ENCODE data around the gene ASB18. TPM values are rescaled to one million over a fixed set of nuclear protein-coding genes. Genes with fewer than 3 reads are reported as not detected.

ASB18 gene
- total and polyA plus RNA-seq, 10 of the 15 experiments (the other 5 are each of a cell fraction or from before 2014, with no cell fraction given) = not detected

GRCh38 chr2:236257575-236257974 lies 6.6 kb downstream of the ASB18 start (continued):
- TF ChIP-seq, protein P1, sequence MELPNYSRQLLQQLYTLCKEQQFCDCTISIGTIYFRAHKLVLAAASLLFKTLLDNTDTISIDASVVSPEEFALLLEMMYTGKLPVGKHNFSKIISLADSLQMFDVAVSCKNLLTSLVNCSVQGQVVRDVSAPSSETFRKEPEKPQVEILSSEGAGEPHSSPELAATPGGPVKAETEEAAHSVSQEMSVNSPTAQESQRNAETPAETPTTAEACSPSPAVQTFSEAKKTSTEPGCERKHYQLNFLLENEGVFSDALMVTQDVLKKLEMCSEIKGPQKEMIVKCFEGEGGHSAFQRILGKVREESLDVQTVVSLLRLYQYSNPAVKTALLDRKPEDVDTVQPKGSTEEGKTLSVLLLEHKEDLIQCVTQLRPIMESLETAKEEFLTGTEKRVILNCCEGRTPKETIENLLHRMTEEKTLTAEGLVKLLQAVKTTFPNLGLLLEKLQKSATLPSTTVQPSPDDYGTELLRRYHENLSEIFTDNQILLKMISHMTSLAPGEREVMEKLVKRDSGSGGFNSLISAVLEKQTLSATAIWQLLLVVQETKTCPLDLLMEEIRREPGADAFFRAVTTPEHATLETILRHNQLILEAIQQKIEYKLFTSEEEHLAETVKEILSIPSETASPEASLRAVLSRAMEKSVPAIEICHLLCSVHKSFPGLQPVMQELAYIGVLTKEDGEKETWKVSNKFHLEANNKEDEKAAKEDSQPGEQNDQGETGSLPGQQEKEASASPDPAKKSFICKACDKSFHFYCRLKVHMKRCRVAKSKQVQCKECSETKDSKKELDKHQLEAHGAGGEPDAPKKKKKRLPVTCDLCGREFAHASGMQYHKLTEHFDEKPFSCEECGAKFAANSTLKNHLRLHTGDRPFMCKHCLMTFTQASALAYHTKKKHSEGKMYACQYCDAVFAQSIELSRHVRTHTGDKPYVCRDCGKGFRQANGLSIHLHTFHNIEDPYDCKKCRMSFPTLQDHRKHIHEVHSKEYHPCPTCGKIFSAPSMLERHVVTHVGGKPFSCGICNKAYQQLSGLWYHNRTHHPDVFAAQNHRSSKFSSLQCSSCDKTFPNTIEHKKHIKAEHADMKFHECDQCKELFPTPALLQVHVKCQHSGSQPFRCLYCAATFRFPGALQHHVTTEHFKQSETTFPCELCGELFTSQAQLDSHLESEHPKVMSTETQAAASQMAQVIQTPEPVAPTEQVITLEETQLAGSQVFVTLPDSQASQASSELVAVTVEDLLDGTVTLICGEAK (IDR thresholded peaks at IDR 0.05; ENCODE audit: borderline replicate concordance) = no peak
- TF ChIP-seq FOS (IDR thresholded peaks at IDR 0.05; ENCODE audit: borderline replicate concordance, extremely low read depth, insufficient read length) (no peak), RB1 (IDR thresholded peaks at IDR 0.05; ENCODE audit: borderline replicate concordance) (no peak)

- ChIA-PET POLR2A (no interaction called here), SMC1A (ENCODE audit: uncharacterized antibody, unreplicated experiment) (no interaction called here), CTCF (no interaction called here), RAD21 (ENCODE audit: unreplicated experiment) (no interaction called here)
- ATAC-seq (no peak), FAIRE-seq (no peak), DNase-seq (ENCODE audit: low read depth, low spot score) (no peak)
- H3K9ac ChIP-seq (ENCODE audit: control insufficient read depth, insufficient read depth, low read length) = no peak overlapping the region
- no peak overlapping the region for H3K4me2 ChIP-seq (ENCODE audit: control insufficient read depth, insufficient read depth)
- H3K27ac ChIP-seq (ENCODE audit: control insufficient read depth, insufficient read depth) = no peak overlapping the region
- H2AFZ ChIP-seq (ENCODE audit: control insufficient read depth, low read depth, low read length) = no peak overlapping the region
- no TSS peak for BruUV-seq (replicated peaks)
- in situ Hi-C loops (cut with MboI) (no loop called here), intact Hi-C loops (cut with micrococcal nuclease; ENCODE audit: unreplicated experiment) (no loop called here)
- H4K20me1 ChIP-seq (ENCODE audit: control insufficient read depth, insufficient read depth) = no peaks in the 10 kb centered on the region
- TF ChIP-seq SIN3A (IDR thresholded peaks at IDR 0.05; ENCODE audit: low read depth, low read length) (no peak), RB1 (IDR thresholded peaks at IDR 0.05; ENCODE audit: borderline replicate concordance) (no peak), BCL11A (IDR thresholded peaks at IDR 0.05; ENCODE audit: low read depth, low read length) (no peak), NBN (IDR thresholded peaks at IDR 0.05) (no peak), PAX8 (IDR thresholded peaks at IDR 0.05) (no peak), MAX (IDR thresholded peaks at IDR 0.05; ENCODE audit: low read depth, low read length) (no peak), MTA3 (IDR thresholded peaks at IDR 0.05; ENCODE audit: borderline replicate concordance, low read length) (no peak), KDM1A (IDR thresholded peaks at IDR 0.05; ENCODE audit: borderline replicate concordance) (no peak), SREBF1 (IDR thresholded peaks at IDR 0.05; ENCODE audit: low read length) (no peak), SREBF2 (IDR thresholded peaks at IDR 0.05; ENCODE audit: low read length) (no peak), ESRRA (IDR thresholded peaks at IDR 0.05; ENCODE audit: low read length) (no peak), EP300 (IDR thresholded peaks at IDR 0.05; ENCODE audit: borderline replicate concordance in 1 of 2, control insufficient read depth in 1 of 2, low read depth in 2 of 2, low read length in 2 of 2) (no peak), IRF3 (IDR thresholded peaks at IDR 0.05) (no peak)
- TF ChIP-seq, protein P2, sequence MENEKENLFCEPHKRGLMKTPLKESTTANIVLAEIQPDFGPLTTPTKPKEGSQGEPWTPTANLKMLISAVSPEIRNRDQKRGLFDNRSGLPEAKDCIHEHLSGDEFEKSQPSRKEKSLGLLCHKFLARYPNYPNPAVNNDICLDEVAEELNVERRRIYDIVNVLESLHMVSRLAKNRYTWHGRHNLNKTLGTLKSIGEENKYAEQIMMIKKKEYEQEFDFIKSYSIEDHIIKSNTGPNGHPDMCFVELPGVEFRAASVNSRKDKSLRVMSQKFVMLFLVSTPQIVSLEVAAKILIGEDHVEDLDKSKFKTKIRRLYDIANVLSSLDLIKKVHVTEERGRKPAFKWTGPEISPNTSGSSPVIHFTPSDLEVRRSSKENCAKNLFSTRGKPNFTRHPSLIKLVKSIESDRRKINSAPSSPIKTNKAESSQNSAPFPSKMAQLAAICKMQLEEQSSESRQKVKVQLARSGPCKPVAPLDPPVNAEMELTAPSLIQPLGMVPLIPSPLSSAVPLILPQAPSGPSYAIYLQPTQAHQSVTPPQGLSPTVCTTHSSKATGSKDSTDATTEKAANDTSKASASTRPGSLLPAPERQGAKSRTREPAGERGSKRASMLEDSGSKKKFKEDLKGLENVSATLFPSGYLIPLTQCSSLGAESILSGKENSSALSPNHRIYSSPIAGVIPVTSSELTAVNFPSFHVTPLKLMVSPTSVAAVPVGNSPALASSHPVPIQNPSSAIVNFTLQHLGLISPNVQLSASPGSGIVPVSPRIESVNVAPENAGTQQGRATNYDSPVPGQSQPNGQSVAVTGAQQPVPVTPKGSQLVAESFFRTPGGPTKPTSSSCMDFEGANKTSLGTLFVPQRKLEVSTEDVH (IDR thresholded peaks at IDR 0.05; ENCODE audit: low read depth, partially characterized antibody) = no peak
- no peaks in the 10 kb centered on the region for H3K4me1 ChIP-seq (ENCODE audit: control insufficient read depth, insufficient read depth, low read length)
- 29% methylated on average over 8 of the region's 8 CpGs for WGBS (ENCODE audit: insufficient coverage, insufficient replicate concordance, low lambda C conversion rate, missing lambda C conversion rate)
- H3K4me3 ChIP-seq = no peak overlapping the region
- no peaks in the 10 kb centered on the region; the same call in 2 of the 3 replicates for H3K9me3 ChIP-seq (replicated peaks; ENCODE audit: control insufficient read depth, insufficient read depth, low read length)
- no peaks in the 10 kb centered on the region for H3K36me3 ChIP-seq (ENCODE audit: control insufficient read depth in 2 of 2, insufficient read depth in 2 of 2, low read length in 1 of 2)
- no peaks in the 10 kb centered on the region for H3K27me3 ChIP-seq (replicated peaks in 1 of 2; ENCODE audit: control insufficient read depth in 2 of 2, insufficient read depth in 2 of 2, low read length in 1 of 2)
- no peaks in the 10 kb centered on the region for H3K79me2 ChIP-seq (ENCODE audit: control insufficient read depth, insufficient read depth, low read length)
Measured at GRCh38 chr2:236257136-236257535, 7.1 kb downstream of the ASB18 start.

Data from GM12878 (cell line).